Measurements from ENCODE around the gene CHPF. TPM values are rescaled to one million over a fixed set of nuclear protein-coding genes. Genes with fewer than 3 reads are reported as not detected.

The CHPF gene
- total RNA-seq, 2 experiments from 2014 or later: 24.1 to 33.0 TPM

DNA sequence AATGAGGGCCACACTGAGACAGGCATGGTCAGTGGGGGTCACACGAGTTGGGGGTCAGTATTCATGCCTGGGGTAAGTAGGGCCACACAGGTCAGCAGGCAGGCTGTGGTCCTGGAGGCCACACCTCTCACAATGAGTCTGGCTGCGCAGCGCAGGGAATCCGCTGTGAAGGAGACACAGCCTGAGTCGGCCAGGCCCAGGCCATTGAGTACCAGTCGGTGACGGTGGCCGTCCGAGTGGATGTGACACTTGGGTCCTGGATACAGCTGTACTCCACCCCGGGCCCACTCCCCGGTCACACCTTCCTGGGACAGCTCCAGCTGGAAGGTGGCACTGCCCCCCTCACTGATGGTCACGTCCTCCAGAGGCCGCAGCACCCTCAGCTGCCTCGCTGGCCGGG, 10.7 kb upstream of the CHPF start:
- Histone ChIP-seq H4K20me1 (ENCODE audit: insufficient read depth, low read length) (no peaks in the 10 kb centered on the region), H3K79me2 (ENCODE audit: insufficient read depth, low read depth, low read length) (no peaks in the 10 kb centered on the region), H3K9me3 (ENCODE audit: low read length) (no peaks in the 10 kb centered on the region), H3K4me3 (ENCODE audit: low read depth, low read length, poor library complexity, severe bottlenecking) (no peak overlapping the region), H3K9me2 (ENCODE audit: insufficient read depth, low read length) (no peaks in the 10 kb centered on the region), H3K36me3 (ENCODE audit: insufficient read depth, low read length) (no peaks in the 10 kb centered on the region), H3K4me2 (ENCODE audit: low read length) (no peak overlapping the region), H2AFZ (ENCODE audit: low read length) (no peak overlapping the region), H3K4me1 (ENCODE audit: insufficient read depth, low read length, poor library complexity, severe bottlenecking) (peaks cover 7% of the 10 kb centered on the region), H3K27ac (ENCODE audit: low read depth, low read length, poor library complexity, severe bottlenecking) (no peak overlapping the region)
- no peak for DNase-seq (ENCODE audit: low spot score)
- BruUV-seq (replicated peaks): no TSS peak
- TF ChIP-seq CTCF (conservative IDR thresholded peaks at IDR 0.05; ENCODE audit: low read length) (no peak), EZH2phosphoT487 (IDR thresholded peaks at IDR 0.05; ENCODE audit: borderline replicate concordance, low read depth, low read length) (no peak)
- intact Hi-C loops (cut with micrococcal nuclease; ENCODE audit: unreplicated experiment): no loop called here
- CTCF ChIA-PET (ENCODE audit: unreplicated experiment): no interaction called here
- POLR2A ChIA-PET: no interaction called here

GRCh38 chr2:219553463-219553963, 9.9 kb upstream of the CHPF start:
- ChIA-PET POLR2A (interaction anchor here (0.6 kb wide), 1 partner anchor 538 kb away, joined by 3 read pairs; no protein-coding TSS in a partner anchor), CTCF (ENCODE audit: unreplicated experiment) (interaction anchor here (0.6 kb wide), 1 partner anchor 54 kb away, joined by 4 read pairs; no protein-coding TSS in a partner anchor)
- Histone ChIP-seq H4K20me1 (ENCODE audit: insufficient read depth, low read length) (no peaks in the 10 kb centered on the region), H3K9me3 (ENCODE audit: low read length) (no peaks in the 10 kb centered on the region), H3K4me2 (ENCODE audit: low read length) (no peak overlapping the region), H3K27ac (ENCODE audit: low read depth, low read length, poor library complexity, severe bottlenecking) (no peak overlapping the region), H3K36me3 (ENCODE audit: insufficient read depth, low read length) (no peaks in the 10 kb centered on the region), H3K9me2 (ENCODE audit: insufficient read depth, low read length) (no peaks in the 10 kb centered on the region), H3K4me1 (ENCODE audit: insufficient read depth, low read length, poor library complexity, severe bottlenecking) (peaks cover 7% of the 10 kb centered on the region), H2AFZ (ENCODE audit: low read length) (no peak overlapping the region), H3K79me2 (ENCODE audit: insufficient read depth, low read depth, low read length) (no peaks in the 10 kb centered on the region), H3K4me3 (ENCODE audit: low read depth, low read length, poor library complexity, severe bottlenecking) (no peak overlapping the region)
- no peak for DNase-seq (ENCODE audit: low spot score)
- BruUV-seq (replicated peaks): no TSS peak
- TF ChIP-seq EZH2phosphoT487 (IDR thresholded peaks at IDR 0.05; ENCODE audit: borderline replicate concordance, low read depth, low read length) (no peak), CTCF (conservative IDR thresholded peaks at IDR 0.05; ENCODE audit: low read length) (no peak)
- intact Hi-C loops (cut with micrococcal nuclease; ENCODE audit: unreplicated experiment): no loop called here

DNA sequence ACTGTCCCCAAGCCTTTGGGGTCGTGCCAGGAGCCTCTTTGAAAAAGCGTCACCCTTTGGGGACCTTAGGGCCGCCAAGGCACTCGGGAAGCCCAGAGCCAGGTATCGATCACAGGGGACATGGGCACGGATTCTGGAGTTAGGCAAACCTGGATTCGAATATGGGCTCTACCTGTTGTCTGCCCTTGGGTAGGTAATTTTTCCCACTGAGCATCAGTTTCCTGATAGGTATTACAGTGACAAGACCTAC, 9.5 kb upstream of the CHPF start:
- Histone ChIP-seq H3K9me2 (ENCODE audit: insufficient read depth, low read length) (no peaks in the 10 kb centered on the region), H4K20me1 (ENCODE audit: insufficient read depth, low read length) (no peaks in the 10 kb centered on the region), H3K27ac (ENCODE audit: low read depth, low read length, poor library complexity, severe bottlenecking) (no peak overlapping the region), H3K4me1 (ENCODE audit: insufficient read depth, low read length, poor library complexity, severe bottlenecking) (peaks cover 7% of the 10 kb centered on the region), H2AFZ (ENCODE audit: low read length) (no peak overlapping the region), H3K4me3 (ENCODE audit: low read depth, low read length, poor library complexity, severe bottlenecking) (no peak overlapping the region), H3K79me2 (ENCODE audit: insufficient read depth, low read depth, low read length) (no peaks in the 10 kb centered on the region), H3K36me3 (ENCODE audit: insufficient read depth, low read length) (no peaks in the 10 kb centered on the region), H3K9me3 (ENCODE audit: low read length) (no peaks in the 10 kb centered on the region), H3K4me2 (ENCODE audit: low read length) (no peak overlapping the region)
- ChIA-PET POLR2A (interaction anchor here (0.6 kb wide), 1 partner anchor 537 kb away, joined by 3 read pairs; no protein-coding TSS in a partner anchor), CTCF (ENCODE audit: unreplicated experiment) (no interaction called here)
- intact Hi-C loops (cut with micrococcal nuclease; ENCODE audit: unreplicated experiment): no loop called here
- TF ChIP-seq CTCF (conservative IDR thresholded peaks at IDR 0.05; ENCODE audit: low read length) (no peak), EZH2phosphoT487 (IDR thresholded peaks at IDR 0.05; ENCODE audit: borderline replicate concordance, low read depth, low read length) (no peak)
- no TSS peak for BruUV-seq (replicated peaks)
- no peak for DNase-seq (ENCODE audit: low spot score)

All from OCI-LY7 (cell line).